Heart left ventricle (tissue), 13 donors: ENCODE data around the gene DAB2IP.

Experiments
- POLR2A ChIP-seq, 2 donors: fragments of 450-650 bp; IDR thresholded peaks; one replicate each; pipeline ENCODE4 v1.6.1; 2017; ENCODE audit warnings: antibody characterized with exemption in 2 of 2, mild to moderate bottlenecking in 2 of 2, moderate library complexity in 2 of 2
- TF ChIP-seq, protein P1 (sequence below), 12 donors: fragments of 200-600 bp; sonication (generic) in 4 of 12; IDR thresholded peaks; one replicate each; pipeline versions ENCODE4 v1.5.0 to v1.8.0; 2018 to 2022; ENCODE audit warnings: antibody characterized with exemption in 12 of 12, mild to moderate bottlenecking in 5 of 12
- donor health status: ischemic (EF 13 %, LVEDD 7.1; RV severe dilation, severe dysfunction).
- donor health status: DM: no; HTN: yes; CAD: no.
- donor health status: DM: no; HTN: no; CAD: no.
- donor health status: ischemic (EF 25% LVEDD 6.9; RV normal size, moderate dysfunction).
- donor health status: ischemic (EF 25% LVEDD 5.7; RV mildly dilated, moderate dysfunction).
- donor health status: ischemic (EF 35%, LVEDD 5.7; RV mildly dilated, moderate dysfunction).
- donor health status: nonischemic (EF 11% LVEDD 7.7; RV severe dilation, severe dysfunction).
- donor health status: DM: yes; HTN: yes; CAD: no.
- donor health status: PGD.
- donor health status: ischemic (EF 29% LVEDD 5.4; RV normal size, mild dysfunction).
- donor health status: nonischemic (EF 23%, LVEDD 6.1; RV moderate dilation, normal function).

DNA sequence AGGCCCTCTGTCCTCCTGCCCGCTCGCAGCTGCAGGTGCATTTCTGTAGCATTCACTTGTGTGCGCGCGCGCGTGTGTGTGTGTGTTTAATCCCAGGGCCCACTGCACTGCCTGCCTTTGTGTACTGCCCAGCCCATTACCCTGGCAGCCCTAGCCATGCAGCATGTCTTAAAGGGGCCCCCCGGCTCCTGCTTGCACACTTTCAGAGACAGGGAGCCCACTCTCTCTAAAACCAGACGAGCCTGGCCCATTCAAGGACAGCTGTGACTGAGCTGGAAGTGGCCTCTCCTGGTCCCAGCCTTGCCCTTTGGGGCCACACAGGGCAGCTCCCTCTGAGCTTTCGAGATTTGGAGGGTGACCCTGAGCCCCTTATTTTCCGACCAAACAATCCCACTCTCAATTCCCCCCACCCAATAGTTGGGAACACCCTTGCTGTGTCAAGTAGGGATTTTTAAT lies 98.9 kb downstream of the DAB2IP start:
- TF ChIP-seq, protein P1, sequence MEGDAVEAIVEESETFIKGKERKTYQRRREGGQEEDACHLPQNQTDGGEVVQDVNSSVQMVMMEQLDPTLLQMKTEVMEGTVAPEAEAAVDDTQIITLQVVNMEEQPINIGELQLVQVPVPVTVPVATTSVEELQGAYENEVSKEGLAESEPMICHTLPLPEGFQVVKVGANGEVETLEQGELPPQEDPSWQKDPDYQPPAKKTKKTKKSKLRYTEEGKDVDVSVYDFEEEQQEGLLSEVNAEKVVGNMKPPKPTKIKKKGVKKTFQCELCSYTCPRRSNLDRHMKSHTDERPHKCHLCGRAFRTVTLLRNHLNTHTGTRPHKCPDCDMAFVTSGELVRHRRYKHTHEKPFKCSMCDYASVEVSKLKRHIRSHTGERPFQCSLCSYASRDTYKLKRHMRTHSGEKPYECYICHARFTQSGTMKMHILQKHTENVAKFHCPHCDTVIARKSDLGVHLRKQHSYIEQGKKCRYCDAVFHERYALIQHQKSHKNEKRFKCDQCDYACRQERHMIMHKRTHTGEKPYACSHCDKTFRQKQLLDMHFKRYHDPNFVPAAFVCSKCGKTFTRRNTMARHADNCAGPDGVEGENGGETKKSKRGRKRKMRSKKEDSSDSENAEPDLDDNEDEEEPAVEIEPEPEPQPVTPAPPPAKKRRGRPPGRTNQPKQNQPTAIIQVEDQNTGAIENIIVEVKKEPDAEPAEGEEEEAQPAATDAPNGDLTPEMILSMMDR (IDR thresholded peaks at IDR 0.05), result no peak
- no peak for TF ChIP-seq POLR2A (IDR thresholded peaks at IDR 0.05)
